ENCODE data around the gene FGFBP1. TPM values are rescaled to one million over a fixed set of nuclear protein-coding genes. Genes with fewer than 3 reads are reported as not detected.

FGFBP1 gene
- total and polyA plus RNA-seq, 12 donors = 0.13 TPM; not detected in 11

- ATAC-seq (no peak), DNase-seq (no peak)
- no peaks in the 10 kb centered on the region for H3K9me3 ChIP-seq
These were observed 9.1 kb upstream of the FGFBP1 start for GRCh38 chr4:15947684-15948083.

GRCh38 chr4:15945516-15945915 is 7.0 kb upstream of the FGFBP1 start:
- ATAC-seq (no peak), DNase-seq (no peak)
- Histone ChIP-seq H3K9me3 (no peaks in the 10 kb centered on the region), H3K4me1 (no peaks in the 10 kb centered on the region), H3K36me3 (no peaks in the 10 kb centered on the region), H3K27ac (no peak overlapping the region), H3K4me3 (no peak overlapping the region), H3K27me3 (peaks cover 0 to 20% (median 0%) of the 10 kb centered on the region in 7 donors)
- no peak for TF ChIP-seq CTCF (IDR thresholded peaks at IDR 0.05)
- intact Hi-C loops (cut with DNase I) = no loop called here
- WGBS, 2 donors = 39 to 49% methylated on average over 1 of the region's 1 CpG

More at GRCh38 chr4:15947684-15948083, 9.1 kb upstream of the FGFBP1 start:
- Histone ChIP-seq H3K4me3 (no peak overlapping the region), H3K27ac (no peak overlapping the region), H3K36me3 (no peaks in the 10 kb centered on the region), H3K4me1 (no peaks in the 10 kb centered on the region), H3K27me3 (peaks cover 0 to 13% (median 0%) of the 10 kb centered on the region in 7 donors)
- intact Hi-C loops (cut with DNase I) = no loop called here
- 88 to 89% methylated on average over 8 of the region's 8 CpGs for WGBS, 2 donors
- no peak for TF ChIP-seq CTCF (IDR thresholded peaks at IDR 0.05)

GRCh38 chr4:15944895-15945294 is 6.4 kb upstream of the FGFBP1 start:
- no peak for ATAC-seq
- Histone ChIP-seq H3K36me3 (no peaks in the 10 kb centered on the region), H3K27me3 (peaks cover 0 to 20% (median 0%) of the 10 kb centered on the region in 7 donors), H3K27ac (no peak overlapping the region), H3K4me1 (no peaks in the 10 kb centered on the region), H3K4me3 (no peak overlapping the region), H3K9me3 (no peaks in the 10 kb centered on the region)
- DNase-seq = no peak
- WGBS, 2 donors = 80 to 81% methylated on average over 2 of the region's 2 CpGs
- intact Hi-C loops (cut with DNase I) = no loop called here
- no peak for TF ChIP-seq CTCF (IDR thresholded peaks at IDR 0.05)

GRCh38 chr4:15942283-15942682 is 3.7 kb upstream of the FGFBP1 start:
- Histone ChIP-seq H3K27ac (no peak overlapping the region), H3K4me3 (no peak overlapping the region), H3K36me3 (no peaks in the 10 kb centered on the region), H3K4me1 (no peaks in the 10 kb centered on the region), H3K27me3 (peaks cover 0 to 20% (median 7%) of the 10 kb centered on the region in 7 donors), H3K9me3 (no peaks in the 10 kb centered on the region)
- WGBS, 2 donors = 83 to 97% methylated on average over 1 of the region's 1 CpG
- intact Hi-C loops (cut with DNase I) = no loop called here
- DNase-seq = no peak
- TF ChIP-seq CTCF (IDR thresholded peaks at IDR 0.05) = no peak
- no peak for ATAC-seq
